Coronary artery (tissue), 2 donors: Measurements from ENCODE around the gene ENTREP3.
"Not testable (repeated sequence)": the region's sequence is repeated elsewhere in the genome, so short reads cannot be mapped to it uniquely, and the experiment has no call there.

ENCODE experiments used
- DNase-seq: peaks from one replicate; pipeline ENCODE4 v3.0.0-alpha.2; 2017; ENCODE audit warnings: low spot score
- H3K27ac ChIP-seq, 2 donors: fragments of 200-600 bp; sonication (generic); one replicate each; pipeline ENCODE4 v1.5.1; 2016 to 2019
- H3K4me3 ChIP-seq: fragments of 200-600 bp; sonication (generic); 2 replicates; pipeline ENCODE4 v1.5.1; 2016; ENCODE audit warnings: mild to moderate bottlenecking, moderate library complexity
- TF ChIP-seq, protein P1 (sequence below): fragments of 200-600 bp; sonication (generic); IDR thresholded peaks from one replicate; pipeline ENCODE4 v1.5.1; 2019; ENCODE audit warnings: antibody characterized with exemption

Gene ENTREP3

DNA sequence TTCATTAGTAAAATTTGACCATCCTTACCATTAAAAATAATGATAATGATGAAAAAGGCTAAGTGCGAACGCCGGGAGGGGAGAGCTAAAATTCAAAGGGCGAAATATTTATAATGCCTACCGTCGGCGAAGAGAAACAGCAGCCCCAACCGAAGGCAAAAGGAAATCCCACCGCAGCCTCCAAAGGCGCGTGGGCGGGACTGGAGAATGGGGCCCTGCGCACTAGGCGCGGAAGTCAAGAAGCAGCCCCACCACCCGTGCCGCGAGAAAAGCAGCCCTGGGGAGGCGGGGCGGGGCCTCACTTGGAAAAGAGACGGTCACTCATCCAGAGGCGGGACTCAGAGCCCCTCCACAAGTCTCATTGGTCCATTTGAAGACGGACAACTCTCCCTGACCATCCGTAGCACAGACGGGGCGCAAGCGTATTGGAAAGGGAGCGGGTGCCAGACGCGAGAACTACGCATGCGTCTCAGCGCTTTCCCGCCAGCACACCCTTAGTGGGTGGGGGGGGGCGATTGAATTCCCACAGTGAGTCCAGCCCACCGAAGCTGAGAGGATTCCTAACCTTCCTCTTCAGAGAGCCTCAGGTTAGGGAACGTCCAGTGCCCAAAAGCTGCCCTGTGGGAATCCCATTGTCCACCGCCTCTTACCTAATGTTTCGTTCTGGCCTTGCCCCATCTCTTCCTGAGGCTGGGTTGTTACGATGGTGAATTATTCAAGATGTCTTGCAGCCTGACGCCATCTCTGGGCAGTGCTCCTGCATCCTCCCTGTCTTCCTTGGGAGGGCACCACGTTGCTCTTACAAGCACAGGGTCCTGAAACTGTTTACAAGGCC, 27.8 kb downstream of the ENTREP3 start:
- Histone ChIP-seq H3K4me3 (peak overlapping the region; percentile 73), H3K27ac (peak overlapping the region; percentile 60 to 89)
- peak; percentile 99 for DNase-seq
- TF ChIP-seq, protein P1, sequence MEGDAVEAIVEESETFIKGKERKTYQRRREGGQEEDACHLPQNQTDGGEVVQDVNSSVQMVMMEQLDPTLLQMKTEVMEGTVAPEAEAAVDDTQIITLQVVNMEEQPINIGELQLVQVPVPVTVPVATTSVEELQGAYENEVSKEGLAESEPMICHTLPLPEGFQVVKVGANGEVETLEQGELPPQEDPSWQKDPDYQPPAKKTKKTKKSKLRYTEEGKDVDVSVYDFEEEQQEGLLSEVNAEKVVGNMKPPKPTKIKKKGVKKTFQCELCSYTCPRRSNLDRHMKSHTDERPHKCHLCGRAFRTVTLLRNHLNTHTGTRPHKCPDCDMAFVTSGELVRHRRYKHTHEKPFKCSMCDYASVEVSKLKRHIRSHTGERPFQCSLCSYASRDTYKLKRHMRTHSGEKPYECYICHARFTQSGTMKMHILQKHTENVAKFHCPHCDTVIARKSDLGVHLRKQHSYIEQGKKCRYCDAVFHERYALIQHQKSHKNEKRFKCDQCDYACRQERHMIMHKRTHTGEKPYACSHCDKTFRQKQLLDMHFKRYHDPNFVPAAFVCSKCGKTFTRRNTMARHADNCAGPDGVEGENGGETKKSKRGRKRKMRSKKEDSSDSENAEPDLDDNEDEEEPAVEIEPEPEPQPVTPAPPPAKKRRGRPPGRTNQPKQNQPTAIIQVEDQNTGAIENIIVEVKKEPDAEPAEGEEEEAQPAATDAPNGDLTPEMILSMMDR = no peak

DNA sequence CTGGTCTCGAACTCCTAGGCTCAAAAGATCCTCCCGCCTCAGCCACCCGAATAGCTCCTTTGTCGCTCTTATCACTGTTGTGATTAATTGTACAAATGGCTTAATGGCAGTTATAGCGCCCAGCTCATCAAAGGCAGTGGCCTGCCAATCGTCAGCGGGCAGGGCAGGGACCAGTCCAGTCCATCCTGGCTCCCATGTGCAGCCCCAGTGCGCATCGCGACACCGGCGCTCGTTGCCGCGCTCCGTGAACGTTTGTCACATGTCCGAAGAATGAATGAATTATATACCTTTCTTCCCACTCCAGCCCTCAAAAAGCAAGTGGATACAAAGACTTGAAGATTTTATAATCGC, 28.4 kb downstream of the ENTREP3 start:
- H3K27ac ChIP-seq = peak overlapping the region; percentile 60 to 89
- DNase-seq = peak; percentile 81
- H3K4me3 ChIP-seq = peak overlapping the region; percentile 73
- TF ChIP-seq, protein P1 = peak; percentile 10

DNA sequence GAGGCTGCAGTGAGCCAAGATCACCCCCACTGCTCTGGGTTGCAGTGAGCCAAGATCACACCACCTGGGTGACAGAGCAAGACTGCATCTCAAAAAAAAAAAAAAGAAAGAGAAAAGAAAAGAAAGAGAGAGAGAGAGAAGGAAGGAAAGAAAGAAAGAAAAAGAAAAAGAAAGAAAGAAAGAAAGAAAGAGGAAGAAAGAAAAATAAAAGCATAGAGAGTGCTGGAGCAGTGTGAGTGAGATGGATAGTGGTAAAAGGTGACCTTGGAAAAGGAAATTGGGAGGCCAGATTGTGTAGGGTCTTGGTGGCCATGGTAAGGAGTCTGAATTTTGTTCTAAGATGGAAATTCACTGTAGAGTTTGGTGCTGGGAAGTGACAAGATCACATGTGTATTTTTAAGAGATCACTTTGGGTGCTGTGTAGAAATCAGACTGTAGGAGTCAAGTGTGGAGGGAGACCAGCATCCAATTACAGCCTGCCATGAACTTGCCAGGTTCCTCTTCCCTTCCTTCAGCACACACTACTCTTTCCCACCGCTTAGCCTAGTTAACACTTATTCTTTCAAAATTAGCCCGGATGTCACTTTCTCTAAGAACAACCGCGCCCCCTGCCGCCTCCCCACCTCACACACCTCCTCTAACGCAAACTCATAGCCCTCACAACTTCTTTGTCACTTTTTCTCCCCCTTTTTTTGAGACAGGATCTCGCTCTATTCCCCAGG, 28.9 kb downstream of the ENTREP3 start:
- TF ChIP-seq, protein P1 = peak; percentile 20
- peak; percentile 78 for DNase-seq
- Histone ChIP-seq H3K4me3 (peak overlapping the region; percentile 73), H3K27ac (peak overlapping the region; percentile 60 to 89)

DNA sequence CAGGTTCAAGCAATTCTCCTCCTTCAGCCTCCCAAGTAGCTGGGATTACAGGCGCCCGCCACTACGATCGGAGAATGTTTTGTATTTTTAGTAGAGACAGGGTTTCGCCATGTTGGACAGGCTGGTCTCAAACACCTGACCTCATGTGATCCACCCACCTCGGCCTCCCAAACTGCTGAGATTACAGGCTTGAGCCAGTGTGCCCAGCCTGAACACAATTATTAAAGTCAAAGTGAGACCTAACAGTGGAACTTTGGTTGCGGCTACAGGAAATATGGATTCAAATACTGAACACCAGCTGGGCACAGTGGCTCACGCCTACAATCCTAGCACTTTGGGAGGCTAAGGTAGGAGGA, 29.9 kb downstream of the ENTREP3 start:
- not testable (repeated sequence) for DNase-seq, H3K4me3 ChIP-seq
- peak overlapping the region in 1 of 2 donors; percentile 37 for H3K27ac ChIP-seq

DNA sequence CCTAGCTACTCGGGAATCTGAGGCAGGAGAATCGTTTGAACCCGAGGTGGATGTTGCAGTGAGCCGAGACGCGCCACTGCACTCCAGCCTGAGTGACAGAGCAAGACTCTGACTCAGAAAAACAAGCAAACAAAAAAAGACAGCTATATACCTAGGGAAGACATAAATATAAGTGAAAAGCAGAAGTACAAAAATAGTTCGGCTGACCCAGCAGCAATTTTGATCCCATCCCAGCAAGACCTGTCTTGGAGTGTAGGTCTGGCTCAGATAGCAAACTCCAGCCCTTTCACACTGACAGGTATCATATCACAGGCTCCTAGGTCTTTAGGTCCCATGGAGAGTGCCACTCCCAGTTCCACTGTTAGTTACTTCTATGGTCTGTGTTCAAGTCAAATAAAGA, 32.2 kb downstream of the ENTREP3 start:
- Histone ChIP-seq H3K4me3 (no peak overlapping the region), H3K27ac (no peak overlapping the region)
- TF ChIP-seq, protein P1 = no peak
- no peak for DNase-seq

DNA sequence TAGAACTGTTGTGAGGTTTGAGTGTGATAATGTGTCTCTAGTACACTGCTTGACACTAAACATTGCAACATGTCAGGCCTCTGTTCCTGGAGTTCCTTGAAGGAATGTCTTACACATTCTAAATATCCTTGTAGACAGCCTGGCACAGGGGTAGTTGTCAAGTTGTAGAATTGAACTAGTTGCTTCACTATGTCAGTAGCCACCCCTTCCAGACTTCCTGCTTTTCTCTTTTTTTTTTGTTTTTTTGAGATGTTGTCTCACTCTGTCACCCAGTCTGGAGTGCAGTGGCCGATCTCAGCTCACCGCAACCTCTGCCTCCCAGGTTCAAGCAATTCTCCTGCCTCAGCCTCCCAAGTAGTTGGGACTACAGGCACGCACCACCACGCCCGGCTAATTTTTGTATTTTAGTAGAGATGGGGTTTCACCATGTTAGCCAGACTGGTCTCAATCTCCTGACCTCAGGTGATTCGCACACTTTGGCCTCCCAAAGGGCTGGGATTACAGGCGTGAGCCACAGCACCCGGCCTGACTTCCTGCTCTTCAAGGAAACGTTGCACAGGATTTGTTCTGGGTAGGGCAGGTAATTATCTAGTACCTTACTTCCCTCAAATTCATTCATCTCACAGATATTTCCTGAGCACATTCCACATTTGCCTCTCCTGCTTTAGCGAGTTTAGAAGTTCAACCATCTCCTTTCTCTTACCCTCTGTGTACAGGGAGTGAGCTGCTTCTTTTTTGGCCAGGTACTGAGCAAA, 34.9 kb downstream of the ENTREP3 start:
- DNase-seq, H3K4me3 ChIP-seq: not testable (repeated sequence)
- peak overlapping the region in 1 of 2 donors; percentile 23 for H3K27ac ChIP-seq

DNA sequence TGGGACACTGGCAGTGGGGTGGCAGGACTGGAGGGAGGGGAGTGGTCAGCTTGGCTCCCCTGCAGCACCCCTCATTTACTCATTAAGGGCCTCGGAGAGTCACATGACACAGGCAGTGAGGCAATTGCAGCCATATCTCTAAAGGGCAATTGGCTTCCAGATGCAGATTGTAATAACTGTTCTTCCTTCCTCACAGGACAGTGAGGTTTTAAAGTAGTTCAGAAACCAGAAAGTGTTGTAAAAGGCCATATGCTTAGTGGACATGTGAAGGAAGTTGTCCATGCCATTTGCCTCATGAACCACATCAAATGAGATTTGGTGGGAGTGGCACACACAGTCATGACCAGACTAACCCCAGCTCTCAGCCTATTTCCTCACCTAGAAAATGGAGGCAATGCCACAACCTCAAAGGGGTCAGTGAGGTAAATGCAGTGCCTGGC, 35.7 kb downstream of the ENTREP3 start:
- Histone ChIP-seq H3K27ac (peak overlapping the region in 1 of 2 donors; percentile 23), H3K4me3 (peak overlapping the region; percentile 51)
- DNase-seq = no peak
- TF ChIP-seq, protein P1 = no peak
